Neutrophil (primary cell): ENCODE data around the gene SLC51B.

Source experiments
- H3K27ac ChIP-seq: fragments of 200-600 bp; sonication (generic); 2 replicates; pipeline ENCODE4 v1.5.1; 2016; ENCODE audit warnings: mild to moderate bottlenecking, moderate library complexity
- H3K27me3 ChIP-seq: fragments of 200-600 bp; sonication (generic); 2 replicates; pipeline ENCODE4 v1.6.0; 2016; ENCODE audit warnings: mild to moderate bottlenecking
- H3K36me3 ChIP-seq: fragments of 200-600 bp; sonication (generic); 2 replicates; pipeline ENCODE4 v1.5.1; 2017
- H3K4me1 ChIP-seq, 2 experiments: fragments of 200-600 bp in 1 of 2; sonication (generic) in 1 of 2; 1 replicate in 1 of 2; 2 replicates in 1 of 2; pipeline versions ENCODE4 v1.5.1 to v1.6.1; 2013 to 2016; ENCODE audit warnings: low read depth in 1 of 2, low read length in 1 of 2, mild to moderate bottlenecking in 1 of 2, moderate library complexity in 1 of 2; ENCODE audit not compliant: control insufficient read depth in 1 of 2, insufficient read depth in 1 of 2
- H3K4me3 ChIP-seq, 2 experiments: fragments of 200-600 bp in 1 of 2; sonication (generic) in 1 of 2; 1 replicate in 1 of 2; 2 replicates in 1 of 2; pipeline ENCODE4 v1.5.1; 2013 to 2016; ENCODE audit warnings: low read depth in 1 of 2, low read length in 1 of 2, mild to moderate bottlenecking in 1 of 2, moderate library complexity in 1 of 2
- H3K9me3 ChIP-seq: fragments of 200-600 bp; sonication (generic); 2 replicates; pipeline ENCODE4 v1.5.1; 2016
- CTCF ChIP-seq: fragments of 200-600 bp; sonication (generic); IDR thresholded peaks from 2 replicates; pipeline ENCODE4 v1.5.1; 2016; ENCODE audit warnings: antibody characterized with exemption

The SLC51B gene

GRCh38 chr15:65067645-65068402 lies 22.6 kb downstream of the SLC51B start, which contains the start of gene RASL12:
Gene RASL12 (minus strand): TSS chr15:65067991. CDS start chr15:65067835, 156 bp downstream.
- H3K9me3 ChIP-seq = no peaks in the 10 kb centered on the region
- peaks cover 85% of the 10 kb centered on the region for H3K27me3 ChIP-seq
- H3K4me3 ChIP-seq = no peak within 1 kb of the TSS
- H3K36me3 ChIP-seq = no peaks in the 10 kb centered on the region
- TF ChIP-seq CTCF = no peak
- H3K27ac ChIP-seq = no peak within 1 kb of the TSS
- H3K4me1 ChIP-seq = no peaks in the 10 kb centered on the region

- H3K36me3 ChIP-seq = no peaks in the 10 kb centered on the region
- H3K4me3 ChIP-seq = no peak overlapping the region
- no peak overlapping the region for H3K27ac ChIP-seq
- H3K4me1 ChIP-seq = no peaks in the 10 kb centered on the region
- H3K27me3 ChIP-seq = peaks cover 85% of the 10 kb centered on the region
- no peak for TF ChIP-seq CTCF
- no peaks in the 10 kb centered on the region for H3K9me3 ChIP-seq
Measured at GRCh38 chr15:65068403-65068788, 23.2 kb downstream of the SLC51B start.

GRCh38 chr15:65069179-65069578 lies 24.0 kb downstream of the SLC51B start:
- Histone ChIP-seq H3K27ac (no peak overlapping the region), H3K4me3 (no peak overlapping the region), H3K27me3 (peaks cover 85% of the 10 kb centered on the region), H3K36me3 (no peaks in the 10 kb centered on the region), H3K4me1 (no peaks in the 10 kb centered on the region), H3K9me3 (no peaks in the 10 kb centered on the region)
- TF ChIP-seq CTCF = no peak

- no peaks in the 10 kb centered on the region for H3K4me1 ChIP-seq
- no peak overlapping the region for H3K4me3 ChIP-seq
- H3K27me3 ChIP-seq = peaks cover 77% of the 10 kb centered on the region
- H3K36me3 ChIP-seq = no peaks in the 10 kb centered on the region
- H3K9me3 ChIP-seq = no peaks in the 10 kb centered on the region
- no peak for TF ChIP-seq CTCF
- H3K27ac ChIP-seq = no peak overlapping the region
Measured at GRCh38 chr15:65069779-65070546, 24.8 kb downstream of the SLC51B start.

- no peak for TF ChIP-seq CTCF
- H3K4me3 ChIP-seq = no peak overlapping the region
- H3K27me3 ChIP-seq = peaks cover 76% of the 10 kb centered on the region
- no peaks in the 10 kb centered on the region for H3K4me1 ChIP-seq
- no peaks in the 10 kb centered on the region for H3K9me3 ChIP-seq
- H3K27ac ChIP-seq = no peak overlapping the region
- no peaks in the 10 kb centered on the region for H3K36me3 ChIP-seq
Measured at GRCh38 chr15:65071381-65071811, 26.2 kb downstream of the SLC51B start.
